Vagina (tissue), 2 donors: Measurements from ENCODE around the gene TCEANC.

ENCODE experiments used
- CTCF ChIP-seq, 3 experiments: fragments of 450-650 bp in 2 of 3; fragments of 200-600 bp in 1 of 3; sonication (generic) in 1 of 3; IDR thresholded peaks; one replicate each; pipeline ENCODE4 v1.5.1; 2017 to 2019; ENCODE audit warnings: antibody characterized with exemption in 3 of 3, mild to moderate bottlenecking in 2 of 3, moderate library complexity in 2 of 3
- POLR2A ChIP-seq, 2 donors: fragments of 450-650 bp; IDR thresholded peaks; one replicate each; pipeline ENCODE4 v1.6.1; 2017; ENCODE audit warnings: antibody characterized with exemption in 2 of 2, mild to moderate bottlenecking in 2 of 2, moderate library complexity in 2 of 2
- POLR2AphosphoS5 ChIP-seq, 2 donors: sonication (generic); formaldehyde crosslinking; IDR thresholded peaks; one replicate each; pipeline ENCODE4 v1.9.0; 2017; ENCODE audit warnings: antibody characterized with exemption in 2 of 2, mild to moderate bottlenecking in 2 of 2, low read depth in 1 of 2; ENCODE audit not compliant: insufficient read depth in 1 of 2

- TF ChIP-seq CTCF (IDR thresholded peaks at IDR 0.05) (no peak), POLR2A (IDR thresholded peaks at IDR 0.05) (no peak), POLR2AphosphoS5 (IDR thresholded peaks at IDR 0.05; ENCODE audit: insufficient read depth in 1 of 2, low read depth in 1 of 2) (no peak)
Measured at GRCh38 chrX:13685126-13685763, 32.3 kb downstream of the TCEANC start.
